Spleen (tissue), 7 donors: ENCODE measurements around the gene HNF4A.

Experiments
- POLR2A ChIP-seq, 3 donors: fragments of 450-650 bp; IDR thresholded peaks; one replicate each; pipeline ENCODE4 v1.5.1; 2017; ENCODE audit warnings: antibody characterized with exemption in 3 of 3, mild to moderate bottlenecking in 1 of 3
- TF ChIP-seq, protein P1 (sequence below), 11 experiments: fragments of 200-600 bp in 7 of 11; fragments of 450-650 bp in 4 of 11; sonication (generic) in 4 of 11; IDR thresholded peaks in 8 of 11; conservative IDR thresholded peaks in 3 of 11; 1 replicate in 7 of 11; 2 replicates in 4 of 11; pipeline versions ENCODE4 v1.4.0 to v1.8.0; 2016 to 2021; ENCODE audit warnings: antibody characterized with exemption in 11 of 11, inconsistent platforms in 4 of 11, mild to moderate bottlenecking in 1 of 11
- donor health status: DM: no; HTN: no; CAD: no; lungs with moderate emphysema.
- donor health status: DM: no; HTN: no; CAD: no.
- donor health status: DM: no; HTN: no; CAD: no.

DNA sequence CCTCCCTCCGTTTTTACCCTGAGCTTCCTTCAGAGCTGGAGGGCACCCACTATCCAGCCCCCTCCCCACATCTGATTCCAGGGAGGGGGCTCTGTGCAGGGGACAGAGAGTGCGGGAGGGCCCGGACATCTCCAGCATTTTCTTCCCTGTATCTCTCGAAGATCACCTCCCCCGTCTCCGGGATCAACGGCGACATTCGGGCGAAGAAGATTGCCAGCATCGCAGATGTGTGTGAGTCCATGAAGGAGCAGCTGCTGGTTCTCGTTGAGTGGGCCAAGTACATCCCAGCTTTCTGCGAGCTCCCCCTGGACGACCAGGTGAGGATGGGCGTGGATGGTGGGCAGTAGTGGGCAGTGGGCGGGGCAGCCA is 58.8 kb downstream of the HNF4A start:
- TF ChIP-seq POLR2A (IDR thresholded peaks at IDR 0.05) = no peak
- TF ChIP-seq, protein P1, sequence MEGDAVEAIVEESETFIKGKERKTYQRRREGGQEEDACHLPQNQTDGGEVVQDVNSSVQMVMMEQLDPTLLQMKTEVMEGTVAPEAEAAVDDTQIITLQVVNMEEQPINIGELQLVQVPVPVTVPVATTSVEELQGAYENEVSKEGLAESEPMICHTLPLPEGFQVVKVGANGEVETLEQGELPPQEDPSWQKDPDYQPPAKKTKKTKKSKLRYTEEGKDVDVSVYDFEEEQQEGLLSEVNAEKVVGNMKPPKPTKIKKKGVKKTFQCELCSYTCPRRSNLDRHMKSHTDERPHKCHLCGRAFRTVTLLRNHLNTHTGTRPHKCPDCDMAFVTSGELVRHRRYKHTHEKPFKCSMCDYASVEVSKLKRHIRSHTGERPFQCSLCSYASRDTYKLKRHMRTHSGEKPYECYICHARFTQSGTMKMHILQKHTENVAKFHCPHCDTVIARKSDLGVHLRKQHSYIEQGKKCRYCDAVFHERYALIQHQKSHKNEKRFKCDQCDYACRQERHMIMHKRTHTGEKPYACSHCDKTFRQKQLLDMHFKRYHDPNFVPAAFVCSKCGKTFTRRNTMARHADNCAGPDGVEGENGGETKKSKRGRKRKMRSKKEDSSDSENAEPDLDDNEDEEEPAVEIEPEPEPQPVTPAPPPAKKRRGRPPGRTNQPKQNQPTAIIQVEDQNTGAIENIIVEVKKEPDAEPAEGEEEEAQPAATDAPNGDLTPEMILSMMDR (IDR thresholded peaks at IDR 0.05 in 8 of 11, conservative IDR thresholded peaks at IDR 0.05 in 3 of 11) = no peak
